IMR-90 (cell line): ENCODE results near the gene FTO. TPM values are rescaled to one million over a fixed set of nuclear protein-coding genes. Genes with fewer than 3 reads are reported as not detected.

Experiments used
- ATAC-seq: fragments of 200-7000 bp; cut with Tn5 transposase; 2 replicates; pipeline ENCODE4 v1.9.1; 2020; ENCODE audit warnings: low read depth, mild to moderate bottlenecking, moderate library complexity
- BruUV-seq: library from RNA; stranded (reverse); fragments of 400-500 nt; replicated peaks from 2 replicates; lab custom pipeline; 2021; lab: Mats Ljungman, UMichigan
- CTCF ChIA-PET: fragments of 300-600 bp; formaldehyde crosslinking; extraction: SDS; loops from one replicate; lab custom pipeline; 2021; ENCODE audit warnings: antibody characterized with exemption; lab: Yijun Ruan, JAX
- POLR2A ChIA-PET: fragments of 300-600 bp; sonication (Branson Sonifier 250); formaldehyde crosslinking; loops from one replicate; lab custom pipeline; 2022; ENCODE audit warnings: antibody characterized with exemption; ENCODE audit not compliant: unreplicated experiment; lab: Charles Lee
- DNase-seq: peaks from one replicate; pipeline ENCODE4 v3.0.0; 2013
- H2AFZ ChIP-seq: replicated peaks from 2 replicates; pipeline ENCODE3; 2013; ENCODE audit warnings: low read length, mild to moderate bottlenecking; ENCODE audit not compliant: poor library complexity
- H2AK5ac ChIP-seq: 2 replicates; pipeline ENCODE4 v1.6.1; 2013; ENCODE audit warnings: low read depth, low read length, inconsistent platforms
- H2AK9ac ChIP-seq: replicated peaks from 2 replicates; pipeline ENCODE3; 2013; ENCODE audit warnings: mild to moderate bottlenecking, low read depth, low read length, moderate library complexity; ENCODE audit not compliant: poor library complexity
- H2BK120ac ChIP-seq: 2 replicates; pipeline ENCODE4 v1.6.1; 2013; ENCODE audit warnings: low read depth, low read length, inconsistent platforms
- H2BK15ac ChIP-seq: 3 replicates; pipeline ENCODE4 v1.6.1; 2013; ENCODE audit warnings: low read depth, low read length, inconsistent platforms
- H2BK20ac ChIP-seq: 2 replicates; pipeline ENCODE4 v1.6.1; 2013; ENCODE audit warnings: low read depth, mild to moderate bottlenecking, inconsistent platforms, low read length, moderate library complexity
- H2BK5ac ChIP-seq: 2 replicates; pipeline ENCODE4 v1.6.1; 2013; ENCODE audit warnings: mild to moderate bottlenecking, low read depth, low read length, inconsistent platforms; ENCODE audit not compliant: poor library complexity, severe bottlenecking
- H3K14ac ChIP-seq: replicated peaks from 2 replicates; pipeline ENCODE4 v1.6.1; 2013; ENCODE audit warnings: low read depth, low read length, inconsistent platforms
- H3K18ac ChIP-seq: 2 replicates; pipeline ENCODE4 v1.6.1; 2013; ENCODE audit warnings: low read depth, low read length, control low read depth
- H3K23ac ChIP-seq: 2 replicates; pipeline ENCODE4 v1.6.1; 2013; ENCODE audit warnings: low read depth, low read length, inconsistent platforms
- H3K27ac ChIP-seq: 2 replicates; pipeline ENCODE4 v1.5.1; 2013; ENCODE audit warnings: mild to moderate bottlenecking, control low read depth, low read length; ENCODE audit not compliant: insufficient read depth
- H3K27me3 ChIP-seq: 2 replicates; pipeline ENCODE4 v1.6.1; 2013; ENCODE audit warnings: low read length; ENCODE audit not compliant: control insufficient read depth, insufficient read depth
- H3K36me3 ChIP-seq: 2 replicates; pipeline ENCODE4 v1.6.1; 2013; ENCODE audit warnings: low read length, mixed read lengths; ENCODE audit not compliant: control insufficient read depth, insufficient read depth
- H3K4ac ChIP-seq: 2 replicates; pipeline ENCODE4 v1.6.1; 2013; ENCODE audit warnings: low read depth, low read length, inconsistent platforms
- H3K4me1 ChIP-seq: 2 replicates; pipeline ENCODE4 v1.6.1; 2013; ENCODE audit warnings: low read length, mixed read lengths; ENCODE audit not compliant: control insufficient read depth, insufficient read depth
- H3K4me2 ChIP-seq: 2 replicates; pipeline ENCODE4 v1.6.1; 2013; ENCODE audit warnings: low read depth, mild to moderate bottlenecking, control low read depth, low read length, moderate library complexity
- H3K4me3 ChIP-seq: 2 replicates; pipeline ENCODE4 v1.5.1; 2013; ENCODE audit warnings: low read depth, mild to moderate bottlenecking, control low read depth, low read length, moderate library complexity; ENCODE audit not compliant: insufficient read depth
- H3K56ac ChIP-seq: 2 replicates; pipeline ENCODE4 v1.6.1; 2013; ENCODE audit warnings: low read length, inconsistent platforms; ENCODE audit not compliant: insufficient read depth; ENCODE audit errors: extremely low read depth
- H3K79me1 ChIP-seq, 2 experiments: 2 replicates each; pipeline ENCODE4 v1.6.1; 2013; ENCODE audit warnings: low read length in 2 of 2, inconsistent platforms in 1 of 2, low read depth in 1 of 2
- H3K9ac ChIP-seq: 2 replicates; pipeline ENCODE4 v1.6.1; 2013; ENCODE audit warnings: low read depth, low read length, control low read depth
- H3K9me1 ChIP-seq: 2 replicates; pipeline ENCODE4 v1.6.1; 2013; ENCODE audit warnings: low read length, inconsistent platforms; ENCODE audit not compliant: insufficient read depth
- H3K9me3 ChIP-seq: 2 replicates; pipeline ENCODE4 v1.6.1; 2013; ENCODE audit warnings: low read length; ENCODE audit not compliant: control insufficient read depth, insufficient read depth
- H4K20me1 ChIP-seq: 2 replicates; pipeline ENCODE4 v1.6.1; 2013; ENCODE audit warnings: low read length, inconsistent platforms; ENCODE audit not compliant: insufficient read depth
- H4K5ac ChIP-seq: 2 replicates; pipeline ENCODE4 v1.6.1; 2013; ENCODE audit warnings: mild to moderate bottlenecking, low read depth, low read length, control low read depth
- H4K8ac ChIP-seq, 2 experiments: 2 replicates each; pipeline ENCODE4 v1.6.1; 2013; ENCODE audit warnings: low read depth in 2 of 2, low read length in 2 of 2, control low read depth in 1 of 2, inconsistent platforms in 1 of 2
- H4K91ac ChIP-seq: 2 replicates; pipeline ENCODE4 v1.6.1; 2013; ENCODE audit warnings: low read depth, low read length, inconsistent platforms; ENCODE audit not compliant: insufficient read depth
- BHLHE40 ChIP-seq: fragments of 150-350 bp; IDR thresholded peaks from 2 replicates; pipeline ENCODE4 v1.6.1; 2016; ENCODE audit warnings: mild to moderate bottlenecking, low read depth, low read length
- CHD1 ChIP-seq: IDR thresholded peaks from 2 replicates; pipeline ENCODE4 v1.6.1; 2012; ENCODE audit warnings: low read depth, low read length, improper control_type of control experiment
- RCOR1 ChIP-seq: IDR thresholded peaks from 2 replicates; pipeline ENCODE4 v1.6.1; 2012; ENCODE audit warnings: mild to moderate bottlenecking, low read length, improper control_type of control experiment; ENCODE audit not compliant: insufficient replicate concordance
- WGBS, 2 experiments: methylation state at CpG; one replicate each; pipeline versions ENCODE4 v1.1.5 to v1.1.7; 2013; ENCODE audit warnings: missing lambda C conversion rate in 2 of 2; ENCODE audit not compliant: insufficient read length in 1 of 2; ENCODE audit errors: extremely low coverage in 2 of 2; 5-methylcytosine and 5-hydroxymethylcytosine counted together
- dilution Hi-C: fragments of 300-500 bp; cut with HindIII; formaldehyde crosslinking; loops from one replicate; pipeline ENCODE4 v1.14.3; 2018; ENCODE audit warnings: low sequenced_read_pairs; ENCODE audit not compliant: unreplicated experiment
- in situ Hi-C: fragments of 300-500 bp; cut with MboI; formaldehyde crosslinking; loops from 3 replicates; pipeline ENCODE4 v1.14.3; 2019; ENCODE audit warnings: low sequenced_read_pairs, inconsistent platforms, mixed read lengths
- intact Hi-C: fragments of 100-400 bp; cut with micrococcal nuclease; formaldehyde crosslinking; loops from 2 replicates; pipeline ENCODE4 v1.10.0; 2022
- polyA plus RNA-seq, 3 experiments: library from polyadenylated mRNA; depleted of rRNA; stranded (reverse); fragments of >200 nt; gene quantifications; 2 replicates each; pipeline ENCODE4 v1.2.3, GENCODE V29; 2012; ENCODE audit warnings: low replicate concordance in 1 of 3
- total RNA-seq: library from RNA; depleted of rRNA; stranded (reverse); fragments of >200 nt; gene quantifications from 2 replicates; pipeline ENCODE4 v1.2.3, GENCODE V29; 2012
- TF ChIP-seq, protein P1 (sequence below): fragments of 150-350 bp; IDR thresholded peaks from 2 replicates; pipeline ENCODE4 v1.6.1; 2017; ENCODE audit warnings: mild to moderate bottlenecking, antibody characterized with exemption, low read length, low read depth

FTO gene
- total and polyA plus RNA-seq, 2 of the 4 experiments (the other 2 are of a cell fraction), result 70.3 to 132 TPM

DNA sequence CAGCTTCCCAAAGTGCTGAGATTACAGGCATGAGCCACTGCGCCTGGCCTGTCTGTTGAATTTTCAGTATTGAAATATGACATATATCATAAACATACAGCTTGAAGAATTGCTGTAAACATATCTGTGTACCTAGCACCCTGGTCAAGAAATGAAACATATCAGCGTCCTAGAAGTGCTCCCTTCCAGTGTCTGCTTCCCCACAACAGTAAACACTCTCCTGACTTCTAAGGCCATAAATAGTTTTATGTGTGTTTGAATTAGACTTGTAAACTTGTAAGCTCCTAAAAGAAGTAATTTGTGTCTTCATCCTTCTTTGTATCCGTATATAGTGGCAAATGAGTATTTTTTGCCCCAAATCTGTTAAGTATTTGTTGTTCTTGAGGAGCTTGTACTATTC is 132.2 kb downstream of the FTO start:
- Histone ChIP-seq H3K4me2 (no peak overlapping the region), H3K27ac (no peak overlapping the region), H2AFZ (no peak overlapping the region), H4K5ac (no peak overlapping the region), H3K4me3 (no peak overlapping the region), H2BK20ac (no peak overlapping the region), H3K27me3 (no peaks in the 10 kb centered on the region), H3K14ac (no peak overlapping the region), H3K56ac (no peak overlapping the region), H4K8ac (no peak overlapping the region), H2AK9ac (no peak overlapping the region), H4K91ac (no peak overlapping the region), H2BK5ac (no peak overlapping the region), H3K4me1 (peaks cover 9% of the 10 kb centered on the region), H3K4ac (no peak overlapping the region), H2BK15ac (no peak overlapping the region), H3K79me1 (peaks cover 17 to 20% of the 10 kb centered on the region in 2 experiments; a peak in 3 of 4 replicates), H3K9me3 (no peaks in the 10 kb centered on the region), H3K9me1 (peaks cover 3% of the 10 kb centered on the region; the same call in 1 of the 2 replicates), H2AK5ac (no peak overlapping the region), H3K9ac (no peak overlapping the region), H3K18ac (no peak overlapping the region), H3K36me3 (no peaks in the 10 kb centered on the region), H4K20me1 (no peaks in the 10 kb centered on the region; the same call in 1 of the 2 replicates), H2BK120ac (no peak overlapping the region), H3K23ac (no peak overlapping the region)
- no peak for ATAC-seq
- ChIA-PET CTCF (no interaction called here), POLR2A (no interaction called here)
- TF ChIP-seq CHD1 (no peak), BHLHE40 (no peak), RCOR1 (no peak)
- TF ChIP-seq, protein P1, sequence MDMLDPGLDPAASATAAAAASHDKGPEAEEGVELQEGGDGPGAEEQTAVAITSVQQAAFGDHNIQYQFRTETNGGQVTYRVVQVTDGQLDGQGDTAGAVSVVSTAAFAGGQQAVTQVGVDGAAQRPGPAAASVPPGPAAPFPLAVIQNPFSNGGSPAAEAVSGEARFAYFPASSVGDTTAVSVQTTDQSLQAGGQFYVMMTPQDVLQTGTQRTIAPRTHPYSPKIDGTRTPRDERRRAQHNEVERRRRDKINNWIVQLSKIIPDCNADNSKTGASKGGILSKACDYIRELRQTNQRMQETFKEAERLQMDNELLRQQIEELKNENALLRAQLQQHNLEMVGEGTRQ, result no peak
- in situ Hi-C loops, result no loop called here
- WGBS, 2 experiments, result no CpG with 5 or more reads among the region's 3 CpGs
- intact Hi-C loops, result no loop called here
- DNase-seq, result no peak
- dilution Hi-C loops, result no loop called here
- no TSS peak for BruUV-seq
